ENCODE measurements around the gene DUSP22. TPM values are rescaled to one million over a fixed set of nuclear protein-coding genes. Genes with fewer than 3 reads are reported as not detected.

DUSP22 gene
- total and polyA plus RNA-seq, 2 donors = 23.2 to 59.0 TPM

DNA sequence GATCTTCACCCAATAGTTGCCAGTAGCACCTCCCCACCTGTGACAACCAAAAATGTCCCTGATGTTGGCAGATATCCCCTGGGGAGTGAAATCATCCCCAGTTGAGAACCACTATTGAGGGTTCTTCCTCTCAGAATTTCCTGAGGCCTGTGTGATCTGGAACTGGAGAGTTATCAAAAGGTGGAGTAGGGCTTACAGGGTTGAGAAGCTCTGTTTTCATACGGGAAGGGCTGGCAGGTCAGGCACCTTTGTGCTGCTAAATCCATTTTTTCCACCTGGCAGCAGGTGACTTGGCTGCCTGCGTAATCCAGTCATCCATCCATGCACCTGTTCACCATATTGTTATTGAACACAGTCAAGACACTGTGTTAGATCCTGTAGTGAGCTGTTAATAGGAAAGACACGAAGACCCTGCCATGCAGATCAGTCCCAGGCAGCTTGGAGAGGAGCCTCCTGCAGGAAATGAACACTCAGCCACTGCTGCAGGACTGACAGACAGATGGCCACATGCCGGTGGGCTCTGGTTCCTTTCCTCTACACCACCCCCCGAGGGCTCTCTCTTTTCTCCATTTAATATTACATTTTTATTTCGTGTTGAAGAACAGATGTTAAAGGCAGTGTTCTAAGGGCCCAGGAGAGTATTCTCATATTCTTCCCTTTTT lies 5.4 kb downstream of the DUSP22 start:
- Histone ChIP-seq H3K36me3 (ENCODE audit: insufficient read depth) (no peaks in the 10 kb centered on the region), H3K4me3 (ENCODE audit: low read depth, low read length) (no peak overlapping the region), H3K27ac (ENCODE audit: low read depth) (no peak overlapping the region), H3K4me1 (ENCODE audit: insufficient read depth) (no peaks in the 10 kb centered on the region)
- whole genome bisulfite sequencing = 69% methylated on average over 6 of the region's 6 CpGs
- no peak for DNase-seq (ENCODE audit: extremely low spot score)

DNA sequence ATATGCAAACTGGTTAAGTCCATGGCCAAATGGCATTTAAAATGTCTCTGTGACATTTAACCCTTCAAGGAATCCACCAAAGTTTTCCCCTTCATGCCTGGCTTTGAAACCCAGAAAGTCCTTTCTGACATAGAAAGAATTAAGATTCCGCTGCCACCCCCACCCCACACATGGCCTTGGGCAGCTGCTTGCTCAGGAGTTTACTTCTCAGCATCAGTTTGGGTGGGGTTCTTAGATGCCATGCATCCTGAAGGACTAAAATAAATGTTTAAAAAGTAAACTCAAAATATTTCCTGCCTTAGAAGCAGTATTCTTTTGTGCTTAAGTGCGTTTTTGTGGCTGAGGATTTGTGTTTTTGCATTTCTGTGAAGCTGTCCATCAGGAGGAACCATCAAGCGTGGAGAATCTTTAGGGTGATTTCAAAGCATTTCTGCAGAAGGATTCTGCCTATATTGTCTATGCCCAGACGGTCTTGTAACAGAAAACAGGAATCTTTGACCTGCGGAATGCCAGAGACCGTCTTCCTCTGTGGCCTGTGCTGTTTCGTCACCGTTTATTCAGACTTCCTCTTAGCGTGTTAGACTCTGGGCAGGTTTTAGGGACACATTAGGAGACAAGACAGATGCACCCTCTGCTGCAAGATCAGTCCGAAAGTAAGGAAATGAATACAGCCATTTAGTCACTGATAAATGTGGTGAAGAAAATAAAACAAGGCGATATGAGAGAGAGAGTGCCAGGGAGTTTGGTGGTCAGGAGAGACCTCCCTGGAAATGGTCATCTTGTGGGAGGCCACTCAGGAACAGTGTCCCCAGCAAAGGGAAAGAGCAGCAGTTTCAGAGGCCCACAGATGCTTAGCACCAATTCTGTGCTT lies 6.2 kb downstream of the DUSP22 start:
- Histone ChIP-seq H3K4me1 (ENCODE audit: insufficient read depth) (no peaks in the 10 kb centered on the region), H3K36me3 (ENCODE audit: insufficient read depth) (no peaks in the 10 kb centered on the region), H3K4me3 (ENCODE audit: low read depth, low read length) (no peak overlapping the region), H3K27ac (ENCODE audit: low read depth) (no peak overlapping the region)
- WGBS = 76% methylated on average over 11 of the region's 11 CpGs
- DNase-seq (ENCODE audit: extremely low spot score) = no peak

GRCh38 chr6:299104-299980 lies 7.1 kb downstream of the DUSP22 start:
- DNase-seq (ENCODE audit: extremely low spot score) = no peak
- 78% methylated on average over 10 of the region's 10 CpGs for WGBS
- H3K4me3 ChIP-seq (ENCODE audit: low read depth, low read length) = no peak overlapping the region
- no peaks in the 10 kb centered on the region for H3K4me1 ChIP-seq (ENCODE audit: insufficient read depth)
- H3K36me3 ChIP-seq (ENCODE audit: insufficient read depth) = no peaks in the 10 kb centered on the region
- H3K27ac ChIP-seq (ENCODE audit: low read depth) = no peak overlapping the region

- H3K27ac ChIP-seq (ENCODE audit: low read depth) = no peak overlapping the region
- 92% methylated on average over 6 of the region's 6 CpGs for WGBS
- H3K36me3 ChIP-seq (ENCODE audit: insufficient read depth) = no peaks in the 10 kb centered on the region
- no peaks in the 10 kb centered on the region for H3K4me1 ChIP-seq (ENCODE audit: insufficient read depth)
- no peak for DNase-seq (ENCODE audit: extremely low spot score)
- H3K4me3 ChIP-seq (ENCODE audit: low read depth, low read length) = no peak overlapping the region
These were observed 7.7 kb downstream of the DUSP22 start for GRCh38 chr6:300026-300425.

DNA sequence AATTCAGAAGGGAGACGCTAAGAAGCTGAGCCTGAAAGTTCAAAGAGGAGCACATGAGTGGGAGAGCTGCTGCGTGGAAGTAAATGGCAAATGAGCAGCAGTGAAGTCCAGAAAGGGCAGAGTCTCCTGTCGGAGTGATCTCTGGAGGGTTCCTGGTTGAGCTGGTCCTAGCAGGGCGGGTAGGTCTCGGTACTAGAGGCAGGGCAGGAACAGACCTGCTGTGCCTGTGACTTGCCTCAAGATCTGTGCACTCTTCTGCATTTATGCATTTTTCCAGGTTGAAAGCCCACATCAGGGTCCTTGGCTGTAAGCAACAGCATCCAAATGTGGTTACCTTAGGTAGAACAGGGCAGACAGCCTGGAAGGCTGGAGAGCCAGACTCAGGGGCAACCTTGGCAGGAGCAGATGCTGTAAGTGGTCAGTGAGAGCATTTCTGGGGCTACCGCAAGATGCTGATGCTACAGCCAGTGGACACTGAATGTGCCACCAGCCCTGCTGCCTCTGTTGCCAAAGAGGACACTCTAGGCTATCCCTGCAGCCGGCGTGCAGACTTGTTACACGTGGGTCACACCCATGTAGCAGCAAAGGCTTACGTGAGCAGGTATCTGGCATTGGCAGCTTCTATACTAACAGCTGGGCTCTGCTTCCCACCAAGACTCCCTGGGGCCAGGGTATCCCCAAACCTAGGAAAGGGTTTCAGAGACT lies 8.4 kb downstream of the DUSP22 start:
- H3K4me3 ChIP-seq (ENCODE audit: low read depth, low read length) = no peak overlapping the region
- H3K36me3 ChIP-seq (ENCODE audit: insufficient read depth) = no peaks in the 10 kb centered on the region
- H3K27ac ChIP-seq (ENCODE audit: low read depth) = no peak overlapping the region
- H3K4me1 ChIP-seq (ENCODE audit: insufficient read depth) = no peaks in the 10 kb centered on the region
- 91% methylated on average over 10 of the region's 10 CpGs for WGBS
- DNase-seq (ENCODE audit: extremely low spot score) = no peak

GRCh38 chr6:301526-301925 lies 9.2 kb downstream of the DUSP22 start:
- Histone ChIP-seq H3K4me3 (ENCODE audit: low read depth, low read length) (no peak overlapping the region), H3K27ac (ENCODE audit: low read depth) (no peak overlapping the region), H3K4me1 (ENCODE audit: insufficient read depth) (no peaks in the 10 kb centered on the region), H3K36me3 (ENCODE audit: insufficient read depth) (no peaks in the 10 kb centered on the region)
- WGBS = 91% methylated on average over 8 of the region's 8 CpGs
- no peak for DNase-seq (ENCODE audit: extremely low spot score)

GRCh38 chr6:301929-302705 lies 9.8 kb downstream of the DUSP22 start:
- Histone ChIP-seq H3K4me1 (ENCODE audit: insufficient read depth) (no peaks in the 10 kb centered on the region), H3K4me3 (ENCODE audit: low read depth, low read length) (no peak overlapping the region), H3K36me3 (ENCODE audit: insufficient read depth) (no peaks in the 10 kb centered on the region), H3K27ac (ENCODE audit: low read depth) (no peak overlapping the region)
- DNase-seq (ENCODE audit: extremely low spot score) = no peak
- 92% methylated on average over 20 of the region's 20 CpGs for WGBS

GRCh38 chr6:302760-303159 lies 10.5 kb downstream of the DUSP22 start:
- no peaks in the 10 kb centered on the region for H3K36me3 ChIP-seq (ENCODE audit: insufficient read depth)
- no peak for DNase-seq (ENCODE audit: extremely low spot score)
- H3K4me1 ChIP-seq (ENCODE audit: insufficient read depth) = no peaks in the 10 kb centered on the region
- H3K4me3 ChIP-seq (ENCODE audit: low read depth, low read length) = no peak overlapping the region
- no peak overlapping the region for H3K27ac ChIP-seq (ENCODE audit: low read depth)
- WGBS = 93% methylated on average over 9 of the region's 9 CpGs

- DNase-seq (ENCODE audit: extremely low spot score) = no peak
- H3K36me3 ChIP-seq (ENCODE audit: insufficient read depth) = no peaks in the 10 kb centered on the region
- H3K27ac ChIP-seq (ENCODE audit: low read depth) = no peak overlapping the region
- no peak overlapping the region for H3K4me3 ChIP-seq (ENCODE audit: low read depth, low read length)
- WGBS = 92% methylated on average over 9 of the region's 9 CpGs
- no peaks in the 10 kb centered on the region for H3K4me1 ChIP-seq (ENCODE audit: insufficient read depth)
These were observed 11.0 kb downstream of the DUSP22 start for GRCh38 chr6:303263-303662.

GRCh38 chr6:303948-304558 lies 11.8 kb downstream of the DUSP22 start:
- DNase-seq (ENCODE audit: extremely low spot score) = no peak
- Histone ChIP-seq H3K27ac (ENCODE audit: low read depth) (no peak overlapping the region), H3K36me3 (ENCODE audit: insufficient read depth) (no peaks in the 10 kb centered on the region), H3K4me1 (ENCODE audit: insufficient read depth) (no peaks in the 10 kb centered on the region), H3K4me3 (ENCODE audit: low read depth, low read length) (no peak overlapping the region)
- 90% methylated on average over 21 of the region's 21 CpGs for WGBS

DNA sequence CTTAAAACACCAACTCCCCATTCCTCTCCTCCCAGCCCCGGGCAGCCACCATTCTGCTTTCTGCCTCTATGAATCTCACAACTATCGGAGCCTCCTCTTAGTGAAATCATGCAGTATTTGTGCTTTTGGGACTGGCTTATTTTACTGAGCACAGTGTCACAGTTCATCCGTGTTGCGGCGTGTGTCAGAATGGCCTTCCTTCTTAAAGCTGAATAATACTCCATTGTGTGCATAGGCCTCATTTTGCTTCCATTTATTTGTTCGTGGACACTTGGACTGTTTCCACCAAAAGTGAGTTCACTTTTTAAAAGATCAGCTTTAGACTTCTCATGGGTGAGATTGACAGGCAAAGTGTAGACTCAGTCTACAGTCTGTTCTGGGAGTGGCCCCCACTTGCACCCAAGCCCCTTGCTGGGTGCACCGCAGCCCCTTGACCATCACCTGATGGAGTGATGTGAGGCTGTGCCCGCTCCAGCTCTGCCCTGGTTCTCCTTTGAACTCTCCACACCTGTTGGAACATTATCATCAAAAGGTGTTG lies 12.6 kb downstream of the DUSP22 start:
- H3K4me3 ChIP-seq (ENCODE audit: low read depth, low read length) = no peak overlapping the region
- H3K4me1 ChIP-seq (ENCODE audit: insufficient read depth) = no peaks in the 10 kb centered on the region
- DNase-seq (ENCODE audit: extremely low spot score) = no peak
- WGBS = 85% methylated on average over 8 of the region's 8 CpGs
- no peaks in the 10 kb centered on the region for H3K36me3 ChIP-seq (ENCODE audit: insufficient read depth)
- H3K27ac ChIP-seq (ENCODE audit: low read depth) = no peak overlapping the region
